ENCODE measurements around the gene TEX54.

The TEX54 gene

GRCh38 chr11:62832336-62833234 lies at the start of gene TEX54:
Gene TEX54 (minus strand): TSS chr11:62832841.
- Histone ChIP-seq H3F3A (ENCODE audit: insufficient read depth, low read length) (no peaks in the 10 kb centered on the region), H3K9me2 (ENCODE audit: low read depth, low read length) (no peaks in the 10 kb centered on the region), H4K20me1 (ENCODE audit: insufficient read depth, low read length) (no peaks in the 10 kb centered on the region), H3K4me2 (ENCODE audit: low read length) (peak within 1 kb of the TSS; percentile 66), H2AFZ (ENCODE audit: low read length) (no peak within 1 kb of the TSS), H3K79me2 (ENCODE audit: insufficient read depth, low read length) (peaks cover 15% of the 10 kb centered on the region), H3K27ac (ENCODE audit: low read depth, low read length, poor library complexity, severe bottlenecking) (peak within 1 kb of the TSS; percentile 65), H3K9me3 (ENCODE audit: low read length) (no peaks in the 10 kb centered on the region), H3K36me3 (ENCODE audit: insufficient read depth, low read length) (peaks cover 46% of the 10 kb centered on the region), H3K9ac (ENCODE audit: low read length) (peak within 1 kb of the TSS; percentile 81), H3K4me3 (ENCODE audit: low read depth, low read length, poor library complexity, severe bottlenecking) (peak within 1 kb of the TSS; percentile 81), H3K4me1 (ENCODE audit: insufficient read depth, low read length, severe bottlenecking) (peaks cover 24% of the 10 kb centered on the region), H3K27me3 (ENCODE audit: insufficient read depth, low read length) (no peaks in the 10 kb centered on the region)
- TF ChIP-seq CTCF (IDR thresholded peaks at IDR 0.05; ENCODE audit: low read length), result no peak
- no peak for TF ChIP-seq EZH2 (IDR thresholded peaks at IDR 0.05; ENCODE audit: borderline replicate concordance, low read length)

GRCh38 chr11:62882431-62882749 lies 49.7 kb upstream of the TEX54 start:
- Histone ChIP-seq H3K79me2 (ENCODE audit: insufficient read depth, low read length) (peaks cover 9% of the 10 kb centered on the region), H3K27ac (ENCODE audit: low read depth, low read length, poor library complexity, severe bottlenecking) (peak overlapping the region; percentile 85), H3F3A (ENCODE audit: insufficient read depth, low read length) (no peaks in the 10 kb centered on the region), H3K27me3 (ENCODE audit: insufficient read depth, low read length) (no peaks in the 10 kb centered on the region), H3K9me3 (ENCODE audit: low read length) (no peaks in the 10 kb centered on the region), H3K9me2 (ENCODE audit: low read depth, low read length) (no peaks in the 10 kb centered on the region), H3K4me2 (ENCODE audit: low read length) (peak overlapping the region; percentile 93), H4K20me1 (ENCODE audit: insufficient read depth, low read length) (no peaks in the 10 kb centered on the region), H3K4me3 (ENCODE audit: low read depth, low read length, poor library complexity, severe bottlenecking) (peak overlapping the region; percentile 72), H3K9ac (ENCODE audit: low read length) (peak overlapping the region; percentile 98), H3K36me3 (ENCODE audit: insufficient read depth, low read length) (peaks cover 81% of the 10 kb centered on the region), H3K4me1 (ENCODE audit: insufficient read depth, low read length, severe bottlenecking) (peaks cover 34% of the 10 kb centered on the region), H2AFZ (ENCODE audit: low read length) (no peak overlapping the region)
- TF ChIP-seq EZH2 (IDR thresholded peaks at IDR 0.05; ENCODE audit: borderline replicate concordance, low read length) (no peak), CTCF (IDR thresholded peaks at IDR 0.05; ENCODE audit: low read length) (no peak)

DNA sequence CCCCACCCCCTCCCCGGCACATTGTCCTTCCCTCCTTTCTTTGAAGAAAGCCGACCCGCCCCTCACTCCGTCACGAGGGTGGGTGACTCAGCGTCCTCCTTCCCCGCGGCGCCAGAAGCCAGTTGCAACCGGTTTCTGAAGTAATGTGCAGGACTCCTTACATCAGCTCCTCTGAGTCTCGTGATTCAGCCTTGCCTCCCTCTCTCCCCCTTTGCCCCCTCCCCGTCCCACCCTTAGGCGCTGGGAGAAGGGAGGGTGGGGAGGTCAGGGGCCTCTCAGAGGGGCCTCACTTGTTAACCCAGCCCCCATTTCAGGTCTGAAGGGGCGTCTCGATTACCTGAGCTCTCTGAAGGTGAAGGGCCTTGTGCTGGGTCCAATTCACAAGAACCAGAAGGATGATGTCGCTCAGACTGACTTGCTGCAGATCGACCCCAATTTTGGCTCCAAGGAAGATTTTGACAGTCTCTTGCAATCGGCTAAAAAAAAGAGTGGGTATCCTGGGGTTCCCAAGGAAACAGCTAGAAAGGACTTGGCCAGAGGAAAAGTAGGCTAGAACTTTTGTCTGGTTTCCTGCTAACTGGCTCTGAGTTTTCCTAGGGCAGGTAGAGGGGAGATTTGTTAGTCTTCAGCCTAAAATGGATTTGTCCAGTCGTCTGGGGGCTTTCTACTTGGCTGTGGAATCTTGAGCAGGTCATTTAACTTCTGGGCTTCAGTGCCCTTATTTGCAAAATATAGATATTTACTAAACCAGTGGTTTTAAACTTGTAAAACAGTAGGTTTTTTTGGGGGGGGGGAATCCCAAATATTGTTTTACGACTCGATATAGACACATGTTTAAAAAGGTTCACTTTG lies 49.2 kb upstream of the TEX54 start:
- Histone ChIP-seq H3K9me2 (ENCODE audit: low read depth, low read length) (no peaks in the 10 kb centered on the region), H3K36me3 (ENCODE audit: insufficient read depth, low read length) (peaks cover 81% of the 10 kb centered on the region), H3K4me3 (ENCODE audit: low read depth, low read length, poor library complexity, severe bottlenecking) (peak overlapping the region; percentile 72), H3K4me1 (ENCODE audit: insufficient read depth, low read length, severe bottlenecking) (peaks cover 34% of the 10 kb centered on the region), H4K20me1 (ENCODE audit: insufficient read depth, low read length) (no peaks in the 10 kb centered on the region), H3K4me2 (ENCODE audit: low read length) (peak overlapping the region; percentile 93), H3K27ac (ENCODE audit: low read depth, low read length, poor library complexity, severe bottlenecking) (peak overlapping the region; percentile 85), H3F3A (ENCODE audit: insufficient read depth, low read length) (no peaks in the 10 kb centered on the region), H3K9me3 (ENCODE audit: low read length) (no peaks in the 10 kb centered on the region), H2AFZ (ENCODE audit: low read length) (no peak overlapping the region), H3K79me2 (ENCODE audit: insufficient read depth, low read length) (peaks cover 9% of the 10 kb centered on the region), H3K9ac (ENCODE audit: low read length) (peak overlapping the region; percentile 98), H3K27me3 (ENCODE audit: insufficient read depth, low read length) (no peaks in the 10 kb centered on the region)
- TF ChIP-seq CTCF (IDR thresholded peaks at IDR 0.05; ENCODE audit: low read length) (no peak; the same call in 1 of the 2 replicates), EZH2 (IDR thresholded peaks at IDR 0.05; ENCODE audit: borderline replicate concordance, low read length) (no peak)

All from OCI-LY1 (cell line).